Caco-2 (cell line): Measurements from ENCODE around the gene JAML. TPM values are rescaled to one million over a fixed set of nuclear protein-coding genes. Genes with fewer than 3 reads are reported as not detected.

ENCODE experiments used
- BruUV-seq: library from RNA; stranded (reverse); fragments of 400-500 nt; replicated peaks from 2 replicates; lab custom pipeline; 2021; lab: Mats Ljungman, UMichigan
- CTCF ChIA-PET: fragments of 300-600 bp; sonication (Branson Sonifier 250); formaldehyde crosslinking; loops from one replicate; lab custom pipeline; 2022; ENCODE audit warnings: antibody characterized with exemption; lab: Charles Lee
- POLR2A ChIA-PET: fragments of 300-600 bp; sonication (Branson Sonifier 250); formaldehyde crosslinking; loops from one replicate; lab custom pipeline; 2022; ENCODE audit warnings: antibody characterized with exemption; lab: Charles Lee
- DNase-seq, 2 experiments: peaks; one replicate each; pipeline versions ENCODE4 v3.0.0 to v3.0.0-alpha.2; 2020 to 2022
- H3K27me3 ChIP-seq: replicated peaks from 2 replicates; pipeline ENCODE4 v1.6.0; 2011; ENCODE audit warnings: low read length; ENCODE audit not compliant: control insufficient read depth, insufficient read depth
- H3K36me3 ChIP-seq: 2 replicates; pipeline ENCODE4 v1.5.1; 2011; ENCODE audit warnings: low read length; ENCODE audit not compliant: control insufficient read depth, insufficient read depth
- H3K4me1 ChIP-seq: fragments of 250-450 bp; sonication (Bioruptor Pico); 2 replicates; pipeline ENCODE4 v1.5.1; 2020; ENCODE audit warnings: mild to moderate bottlenecking
- H3K4me3 ChIP-seq: 2 replicates; pipeline ENCODE4 v1.5.1; 2011; ENCODE audit warnings: low read depth, mild to moderate bottlenecking, control low read depth, low read length
- H3K9me3 ChIP-seq: fragments of 250-450 bp; sonication (Bioruptor Pico); 2 replicates; pipeline ENCODE4 v1.5.1; 2020; ENCODE audit warnings: mild to moderate bottlenecking, moderate library complexity
- H3K27ac Mint-ChIP-seq: one replicate; pipeline ENCODE4 v1.8.0; 2022; ENCODE audit warnings: mixed read lengths; ENCODE audit not compliant: unreplicated experiment
- H3K27me3 Mint-ChIP-seq: one replicate; pipeline ENCODE4 v1.8.0; 2022; ENCODE audit warnings: mixed read lengths; ENCODE audit not compliant: insufficient read depth, unreplicated experiment
- H3K36me3 Mint-ChIP-seq: one replicate; pipeline ENCODE4 v1.8.0; 2022; ENCODE audit warnings: mild to moderate bottlenecking, mixed read lengths; ENCODE audit not compliant: insufficient read depth, unreplicated experiment
- H3K4me1 Mint-ChIP-seq: one replicate; pipeline ENCODE4 v1.8.0; 2022; ENCODE audit warnings: low read depth, mixed read lengths; ENCODE audit not compliant: unreplicated experiment
- H3K4me3 Mint-ChIP-seq: one replicate; pipeline ENCODE4 v1.8.0; 2022; ENCODE audit warnings: mild to moderate bottlenecking, moderate library complexity, mixed read lengths; ENCODE audit not compliant: unreplicated experiment
- H3K9me3 Mint-ChIP-seq: one replicate; pipeline ENCODE4 v1.8.0; 2022; ENCODE audit warnings: mixed read lengths; ENCODE audit not compliant: unreplicated experiment
- CTCF ChIP-seq, 2 experiments: fragments of 200-600 bp in 1 of 2; IDR thresholded peaks; 1 replicate in 1 of 2; 2 replicates in 1 of 2; pipeline versions ENCODE4 v1.5.1 to v1.8.0; 2011 to 2022; ENCODE audit warnings: antibody characterized with exemption in 1 of 2, control low read depth in 1 of 2, inconsistent platforms in 1 of 2, low read depth in 1 of 2, low read length in 1 of 2, mild to moderate bottlenecking in 1 of 2, moderate library complexity in 1 of 2; ENCODE audit not compliant: insufficient read depth in 1 of 2, severe bottlenecking in 1 of 2, unreplicated experiment in 1 of 2
- intact Hi-C: fragments of 100-400 bp; cut with micrococcal nuclease; formaldehyde crosslinking; loops from one replicate; pipeline ENCODE4 v1.10.0; 2022; ENCODE audit not compliant: unreplicated experiment
- total RNA-seq: library from RNA; stranded (reverse); gene quantifications from 2 replicates; pipeline ENCODE4 v1.2.3, GENCODE V29; 2022

Gene JAML
- total RNA-seq, 1 experiment from 2014 or later, result 8.9 TPM

GRCh38 chr11:118267486-118267885 is 42.7 kb upstream of the JAML start:
- Histone ChIP-seq H3K9me3 (no peaks in the 10 kb centered on the region), H3K4me1 (peaks cover 36% of the 10 kb centered on the region), H3K36me3 (peaks cover under 1% of the 10 kb centered on the region; the same call in 1 of the 2 replicates), H3K4me3 (no peak overlapping the region), H3K27me3 (no peaks in the 10 kb centered on the region)
- TF ChIP-seq CTCF (IDR thresholded peaks at IDR 0.05; ENCODE audit: insufficient read depth in 1 of 2, low read depth in 1 of 2, low read length in 1 of 2, severe bottlenecking in 1 of 2, unreplicated experiment in 1 of 2), result no peak
- no peaks in the 10 kb centered on the region for H3K9me3 Mint-ChIP-seq
- H3K36me3 Mint-ChIP-seq, result peaks cover 11% of the 10 kb centered on the region
- no peak overlapping the region for H3K27ac Mint-ChIP-seq
- ChIA-PET POLR2A (no interaction called here), CTCF (no interaction called here)
- H3K27me3 Mint-ChIP-seq, result no peaks in the 10 kb centered on the region
- H3K4me3 Mint-ChIP-seq, result no peak overlapping the region
- H3K4me1 Mint-ChIP-seq, result peaks cover 26% of the 10 kb centered on the region
- DNase-seq, result no peak
- no TSS peak for BruUV-seq
- intact Hi-C loops, result no loop called here

- Mint-ChIP-seq H3K27me3 (no peaks in the 10 kb centered on the region), H3K4me1 (peaks cover 15% of the 10 kb centered on the region)
Observed at GRCh38 chr11:118265954-118266353, 41.1 kb upstream of the JAML start.

More at GRCh38 chr11:118265954-118266353, 41.1 kb upstream of the JAML start:
- H3K36me3 ChIP-seq, result peaks cover 7% of the 10 kb centered on the region
- H3K36me3 Mint-ChIP-seq, result peaks cover 18% of the 10 kb centered on the region
- no peaks in the 10 kb centered on the region for H3K9me3 Mint-ChIP-seq
- no peaks in the 10 kb centered on the region for H3K9me3 ChIP-seq
- TF ChIP-seq CTCF (IDR thresholded peaks at IDR 0.05; ENCODE audit: insufficient read depth in 1 of 2, low read depth in 1 of 2, low read length in 1 of 2, severe bottlenecking in 1 of 2, unreplicated experiment in 1 of 2), result no peak
- H3K27ac Mint-ChIP-seq, result no peak overlapping the region
- no TSS peak for BruUV-seq
- peak overlapping the region; percentile 83 for H3K4me3 ChIP-seq
- H3K4me1 ChIP-seq, result peaks cover 23% of the 10 kb centered on the region; the same call in 1 of the 2 replicates
- DNase-seq, result no peak
- CTCF ChIA-PET, result interaction anchor here (0.9 to 2.9 kb wide), 3 partner anchors 25 to 67 kb away, joined by 3 to 11 read pairs (median 6); no protein-coding TSS in a partner anchor
- intact Hi-C loops, result loop anchor here (2.0 kb wide), 2 partner anchors 49 to 85 kb away; no protein-coding TSS in a partner anchor
- POLR2A ChIA-PET, result no interaction called here
- H3K4me3 Mint-ChIP-seq, result peak overlapping the region; percentile 91
- no peaks in the 10 kb centered on the region for H3K27me3 ChIP-seq
